GM21526 (cell line): Measurements from ENCODE around the gene ZNF692.
"Not testable (repeated sequence)": the region's sequence is repeated elsewhere in the genome, so short reads cannot be mapped to it uniquely, and the experiment has no call there.

Experiments
- ATAC-seq: cut with Tn5 transposase; IDR thresholded peaks from one replicate; pipeline ENCODE4 v1.9.1; 2021; ENCODE audit warnings: moderate library complexity; ENCODE audit not compliant: unreplicated experiment, low FRiP score

Gene ZNF692, protein sequence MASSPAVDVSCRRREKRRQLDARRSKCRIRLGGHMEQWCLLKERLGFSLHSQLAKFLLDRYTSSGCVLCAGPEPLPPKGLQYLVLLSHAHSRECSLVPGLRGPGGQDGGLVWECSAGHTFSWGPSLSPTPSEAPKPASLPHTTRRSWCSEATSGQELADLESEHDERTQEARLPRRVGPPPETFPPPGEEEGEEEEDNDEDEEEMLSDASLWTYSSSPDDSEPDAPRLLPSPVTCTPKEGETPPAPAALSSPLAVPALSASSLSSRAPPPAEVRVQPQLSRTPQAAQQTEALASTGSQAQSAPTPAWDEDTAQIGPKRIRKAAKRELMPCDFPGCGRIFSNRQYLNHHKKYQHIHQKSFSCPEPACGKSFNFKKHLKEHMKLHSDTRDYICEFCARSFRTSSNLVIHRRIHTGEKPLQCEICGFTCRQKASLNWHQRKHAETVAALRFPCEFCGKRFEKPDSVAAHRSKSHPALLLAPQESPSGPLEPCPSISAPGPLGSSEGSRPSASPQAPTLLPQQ

DNA sequence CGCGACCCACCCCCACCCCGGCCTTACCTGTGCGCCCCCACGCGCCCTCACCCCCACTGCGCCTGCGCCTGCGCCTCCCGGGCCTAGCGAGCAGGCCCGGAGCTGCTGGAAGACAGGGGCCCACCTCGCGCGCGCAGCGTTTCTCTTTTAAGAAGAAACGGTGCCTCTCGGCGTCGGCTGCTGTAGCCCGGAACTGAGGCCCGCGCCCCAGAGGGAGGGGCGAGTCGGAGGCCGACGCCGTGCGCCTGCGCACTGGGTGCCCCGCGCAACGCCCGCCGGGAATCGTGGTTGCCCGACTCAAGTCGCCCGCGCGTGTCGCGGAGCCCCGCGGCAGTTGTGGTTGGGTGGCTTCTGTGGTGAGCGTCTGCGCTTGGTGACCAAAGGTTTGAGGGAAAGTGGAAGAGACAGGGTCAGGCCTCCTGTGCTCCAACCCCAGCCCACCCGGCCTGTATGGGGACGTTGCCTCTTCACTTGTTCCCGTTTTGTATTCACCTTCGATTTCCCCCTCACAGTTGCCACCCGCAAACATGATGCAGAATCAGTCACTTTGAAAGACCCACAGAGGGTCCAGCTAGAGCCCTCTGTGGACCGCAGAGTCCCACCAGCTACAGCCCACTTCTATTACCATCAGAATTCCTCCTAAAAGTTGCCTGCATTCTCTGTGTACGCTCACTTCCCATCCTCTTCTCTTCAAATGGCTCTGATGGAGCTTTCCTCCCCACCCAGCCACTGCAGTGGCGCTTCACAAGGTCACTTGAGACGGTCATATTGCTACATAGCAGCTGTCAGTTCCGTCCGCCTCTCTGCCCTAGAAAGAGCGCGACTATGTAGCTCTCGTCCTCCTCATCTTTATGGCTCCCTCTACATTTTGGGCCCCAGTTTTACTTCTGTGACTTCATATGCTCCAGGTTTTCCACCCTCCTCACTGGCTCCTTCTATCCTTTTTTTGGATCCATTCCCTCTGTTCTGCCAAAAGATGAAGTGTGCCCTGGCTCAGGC is at the start of gene ZNF692:
Gene ZNF692 (minus strand): TSS at position 195 of the 999 bp plus-strand sequence. CDS start 776 bp downstream, outside the sequence.
- peak; percentile 74 for ATAC-seq

DNA sequence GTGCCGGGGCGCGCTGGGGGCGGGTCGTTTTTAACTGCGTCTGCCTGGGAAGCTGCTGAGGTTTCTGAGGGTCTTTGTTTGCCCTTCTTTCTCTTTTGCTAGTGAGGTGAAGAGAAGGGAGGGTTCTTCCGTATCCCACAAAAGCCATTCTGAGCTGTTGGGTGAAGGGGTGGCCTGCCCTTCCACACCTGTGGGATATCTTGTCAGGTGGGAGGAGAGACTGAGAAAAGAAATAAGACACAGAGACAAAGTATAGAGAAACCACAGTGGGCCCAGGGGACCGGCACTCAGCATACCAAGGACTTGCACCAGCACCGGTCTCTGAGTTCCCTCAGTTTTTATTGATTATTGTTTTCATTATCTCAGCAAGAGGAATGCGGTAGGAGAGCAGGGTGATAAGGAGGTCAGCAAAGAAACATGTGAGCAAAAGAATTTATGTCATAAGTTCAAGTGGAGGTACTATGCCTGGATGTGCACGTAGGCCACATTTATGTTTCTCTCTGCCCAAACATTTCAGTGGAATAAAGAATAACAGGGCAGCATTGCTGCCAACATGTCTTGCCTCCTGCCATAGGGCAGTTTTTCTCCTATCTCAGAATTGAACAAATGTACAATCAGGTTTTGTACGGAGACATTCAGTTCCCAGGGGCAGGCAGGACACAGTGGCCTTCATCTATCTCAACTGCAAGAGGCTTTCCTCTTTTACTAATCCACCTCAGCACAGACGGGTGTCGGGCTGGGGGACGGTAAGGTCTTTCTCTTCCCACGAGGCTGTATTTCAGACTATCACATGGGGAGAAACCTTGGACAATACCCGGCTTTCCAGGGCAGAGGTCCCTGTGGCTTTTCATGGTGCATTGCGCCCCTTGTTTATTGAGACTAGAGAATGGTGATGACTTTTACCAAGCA is 48.1 kb upstream of the ZNF692 start:
- ATAC-seq, result peak; percentile 8

DNA sequence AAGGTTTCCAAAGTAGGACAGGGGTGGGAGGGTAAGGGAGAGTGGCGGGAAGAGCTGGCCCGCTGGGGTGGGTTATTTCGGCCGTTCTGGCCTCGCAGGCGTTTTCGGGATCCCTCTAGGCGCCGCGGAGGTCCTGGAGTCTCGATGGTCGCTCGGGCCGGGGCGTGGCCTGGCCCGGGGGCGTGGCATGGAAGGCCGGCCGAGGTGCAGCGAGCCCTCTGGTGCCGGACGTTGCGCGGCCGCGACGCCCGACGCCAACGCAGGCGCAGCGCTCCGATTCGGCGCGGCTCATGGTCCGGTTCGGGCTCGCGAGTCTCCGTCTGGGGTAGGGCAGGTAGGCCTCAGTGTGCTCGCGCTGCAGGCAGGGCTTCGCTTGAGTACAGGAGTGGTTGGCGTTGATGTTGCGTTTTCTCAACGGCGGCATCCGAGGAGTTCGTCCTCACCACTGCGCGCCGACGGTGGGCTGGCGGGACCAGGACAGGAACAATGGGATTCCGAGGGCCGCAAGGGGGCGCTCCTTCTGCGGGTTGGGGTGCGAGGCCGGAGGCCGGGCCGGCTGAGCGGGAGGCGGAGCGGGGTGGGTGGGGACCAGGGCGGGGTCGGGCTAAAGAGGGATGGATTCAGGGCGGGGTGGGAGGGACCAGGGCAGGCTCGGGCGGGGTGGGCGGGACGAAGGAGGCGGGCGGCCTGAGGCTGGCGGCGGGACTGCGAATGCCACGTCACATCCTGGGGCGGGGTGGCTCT is 47.3 kb upstream of the ZNF692 start, which contains the start of gene PGBD2:
Gene PGBD2 (plus strand): TSS at position 227 of the 744 bp plus-strand sequence. CDS start 7,628 bp downstream, outside the sequence.
- peak; percentile 95 for ATAC-seq

DNA sequence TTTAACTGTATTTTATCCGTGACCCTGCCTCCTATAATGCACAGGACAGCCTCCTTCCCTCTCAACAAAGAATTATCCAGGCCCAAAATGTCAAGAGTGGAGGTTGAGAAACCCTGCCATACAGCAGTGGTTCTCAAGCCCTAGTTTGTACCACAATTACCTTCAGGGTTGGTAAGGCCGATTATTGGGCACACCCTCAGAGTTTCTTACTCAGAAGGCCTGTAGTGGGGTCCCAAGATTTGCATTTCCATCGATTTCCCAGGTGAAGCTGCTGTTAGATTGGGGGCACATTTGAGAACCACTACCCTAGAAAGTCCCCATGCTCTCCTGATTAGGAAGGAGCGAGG is 46.8 kb upstream of the ZNF692 start:
- ATAC-seq, result no peak

DNA sequence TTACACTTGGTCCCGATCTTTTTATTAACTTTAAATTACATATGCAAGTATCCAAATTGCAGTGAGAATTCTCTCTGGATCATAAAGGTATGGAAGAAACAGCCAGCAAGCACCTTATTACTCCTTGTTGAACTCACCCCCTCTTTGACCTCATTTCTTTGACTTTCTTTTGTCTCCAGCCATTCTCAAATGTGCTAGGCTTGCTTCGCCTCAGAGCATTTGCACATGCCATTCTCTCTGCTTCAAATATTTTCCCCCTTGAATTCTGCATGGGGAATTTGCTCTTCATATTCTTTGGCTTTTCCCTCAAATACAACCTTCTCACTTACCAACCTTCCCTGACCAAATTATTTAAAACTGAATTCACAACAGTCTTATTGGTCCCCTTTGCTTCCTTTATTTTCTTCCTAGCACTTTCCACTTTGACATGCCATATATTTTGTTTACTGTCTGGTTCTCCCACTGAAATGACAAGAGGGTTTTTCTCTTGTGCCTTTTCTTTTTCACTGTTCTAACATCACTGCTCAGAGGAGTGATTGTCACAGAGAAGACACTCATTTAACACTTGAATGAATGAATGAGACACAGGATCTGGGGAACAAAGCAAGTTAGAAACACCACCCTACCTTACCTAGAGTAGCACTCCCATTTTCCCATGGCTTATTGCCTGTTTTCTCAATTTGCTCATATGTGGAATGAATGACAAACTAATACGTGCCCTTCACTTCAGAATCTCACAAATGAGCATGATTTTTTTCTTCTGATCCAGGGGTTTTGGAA is 45.7 kb upstream of the ZNF692 start:
- no peak for ATAC-seq

DNA sequence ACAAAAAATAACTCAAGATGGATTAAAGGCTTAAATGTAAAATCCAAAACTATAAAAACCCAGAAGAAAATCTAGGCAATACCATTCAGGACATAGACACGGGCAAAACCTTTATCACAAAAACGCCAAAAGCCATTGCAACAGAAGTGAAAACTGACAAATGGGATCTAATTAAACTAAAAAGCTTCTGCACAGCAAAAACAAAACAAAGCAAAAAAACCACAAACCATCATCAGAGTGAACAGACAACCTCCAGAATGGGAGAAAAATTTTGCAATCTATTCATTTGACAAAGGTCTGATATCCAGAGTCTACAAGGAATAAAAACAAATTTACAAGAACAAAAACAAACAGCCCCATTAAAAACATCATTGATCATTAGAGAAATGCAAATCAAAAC is 42.7 kb upstream of the ZNF692 start:
- ATAC-seq, result no peak

DNA sequence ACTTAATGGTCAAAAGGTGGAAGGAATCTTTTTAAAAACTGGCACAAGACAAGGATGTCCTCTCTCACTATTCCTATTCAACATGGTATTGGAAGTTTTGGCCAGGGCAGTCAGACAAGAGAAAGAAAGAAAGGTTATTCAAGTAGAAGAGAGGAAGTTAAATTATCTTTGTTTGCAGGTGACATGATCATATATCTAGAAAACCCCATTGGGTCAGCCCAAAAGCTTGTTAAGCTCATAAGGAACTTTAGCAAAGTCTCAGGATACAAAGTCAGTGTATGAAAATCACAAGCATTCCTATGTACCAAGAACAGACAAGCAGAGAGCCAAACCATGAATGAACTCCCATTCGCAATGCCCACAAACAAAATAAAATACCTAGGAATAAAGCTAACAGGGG is 41.8 kb upstream of the ZNF692 start:
- ATAC-seq, result no peak

DNA sequence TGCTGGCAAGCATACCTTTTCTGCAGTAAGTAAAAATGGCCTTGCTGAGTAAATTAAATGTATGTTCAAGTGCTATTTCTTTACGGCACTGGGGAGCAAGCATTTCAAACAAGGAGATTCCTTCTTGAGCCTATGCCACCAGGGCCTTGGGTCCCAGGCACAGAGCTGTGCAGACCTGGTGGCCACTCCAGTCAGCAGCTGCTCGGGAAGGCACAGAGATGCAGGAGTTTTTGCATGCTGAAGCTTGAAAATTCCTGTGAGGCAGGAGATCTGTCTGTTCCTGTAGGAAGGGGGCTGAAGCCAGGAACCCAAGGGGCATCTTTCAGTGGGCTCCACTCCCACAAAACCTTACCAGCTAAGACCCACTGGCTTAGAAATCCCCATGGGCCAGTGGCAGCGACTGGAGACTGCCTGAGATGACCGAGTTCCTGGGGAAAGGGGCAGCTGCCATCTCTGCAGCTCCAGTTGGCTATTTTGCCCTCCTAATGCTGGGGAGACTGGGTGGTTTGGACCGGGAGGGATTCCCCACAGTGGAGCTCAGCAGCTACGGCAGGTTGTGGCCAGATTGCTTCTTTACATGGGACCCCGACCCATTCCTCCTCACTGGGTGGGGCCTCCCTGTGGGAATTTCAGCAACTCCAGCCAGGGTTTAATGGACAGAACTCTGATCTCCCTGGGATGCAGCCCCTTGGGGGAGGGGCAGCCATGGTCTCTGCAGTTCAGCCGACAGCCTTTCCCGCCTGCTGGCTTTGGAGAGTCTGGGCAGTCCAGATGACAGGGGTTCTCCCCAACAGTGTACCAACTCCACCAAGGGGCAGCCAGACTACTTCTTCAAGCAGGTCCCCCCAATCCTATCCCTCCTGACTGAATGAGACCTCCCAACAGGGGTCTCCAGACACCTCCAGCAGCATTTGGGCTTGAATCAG is 38.8 kb upstream of the ZNF692 start:
- ATAC-seq, result no peak

DNA sequence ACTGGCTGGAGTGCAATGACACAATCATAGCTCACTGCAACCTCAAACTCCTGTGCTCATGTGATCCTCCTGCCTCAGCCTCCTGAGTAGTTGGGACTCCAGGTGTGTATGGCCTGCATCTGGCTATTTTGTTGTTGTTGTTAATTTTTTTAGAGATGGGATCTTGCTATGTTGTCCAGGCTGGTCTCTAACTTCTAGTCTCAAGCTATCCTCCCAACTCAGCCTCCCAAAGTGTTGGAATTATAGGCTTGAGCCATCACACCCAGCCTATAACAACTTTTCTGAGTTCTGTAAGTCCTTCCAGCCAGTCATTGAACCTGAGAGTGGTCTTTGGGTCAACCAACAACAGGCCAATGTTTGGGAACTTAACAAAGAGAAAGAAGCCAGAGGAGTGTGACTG is 36.0 kb upstream of the ZNF692 start:
- no peak for ATAC-seq

DNA sequence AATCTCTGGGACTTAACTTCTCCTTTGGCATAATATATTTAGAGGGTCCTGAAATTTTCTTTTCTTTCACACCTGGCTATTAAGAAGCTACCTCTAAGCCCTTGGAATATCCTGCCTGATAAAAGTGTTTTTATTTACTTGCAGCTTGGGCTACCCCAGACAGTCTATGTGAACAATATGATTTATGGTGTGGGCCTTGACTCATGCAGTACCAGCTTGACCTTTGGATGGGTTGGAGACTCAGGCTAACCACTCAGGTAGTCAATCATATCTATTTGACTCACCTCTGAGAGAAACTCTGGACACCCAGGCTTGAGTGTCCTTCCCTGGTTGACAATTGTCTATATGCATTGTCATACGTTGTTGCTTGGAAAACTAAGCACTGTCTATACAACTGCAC is 33.7 kb upstream of the ZNF692 start:
- ATAC-seq, result no peak

DNA sequence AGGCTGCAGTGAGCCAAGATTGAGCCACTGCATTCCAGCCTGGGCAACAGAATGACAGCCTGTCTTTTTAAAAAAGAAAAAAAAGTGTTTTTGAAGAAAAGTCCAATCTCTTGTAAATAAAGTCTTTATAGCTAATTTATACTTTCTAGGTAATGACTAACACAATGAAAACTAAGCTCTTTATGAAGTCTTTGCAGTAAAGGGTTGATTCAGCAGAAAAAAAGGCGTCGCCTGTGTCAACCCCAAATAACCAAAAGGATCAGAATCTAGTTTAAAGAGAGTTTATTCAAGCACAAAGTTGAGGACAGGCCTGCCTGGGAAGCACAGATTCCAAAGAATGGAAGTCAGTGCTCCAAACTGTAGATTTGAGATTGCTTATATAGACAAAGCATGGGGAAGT is 32.9 kb upstream of the ZNF692 start:
- ATAC-seq, result no peak

DNA sequence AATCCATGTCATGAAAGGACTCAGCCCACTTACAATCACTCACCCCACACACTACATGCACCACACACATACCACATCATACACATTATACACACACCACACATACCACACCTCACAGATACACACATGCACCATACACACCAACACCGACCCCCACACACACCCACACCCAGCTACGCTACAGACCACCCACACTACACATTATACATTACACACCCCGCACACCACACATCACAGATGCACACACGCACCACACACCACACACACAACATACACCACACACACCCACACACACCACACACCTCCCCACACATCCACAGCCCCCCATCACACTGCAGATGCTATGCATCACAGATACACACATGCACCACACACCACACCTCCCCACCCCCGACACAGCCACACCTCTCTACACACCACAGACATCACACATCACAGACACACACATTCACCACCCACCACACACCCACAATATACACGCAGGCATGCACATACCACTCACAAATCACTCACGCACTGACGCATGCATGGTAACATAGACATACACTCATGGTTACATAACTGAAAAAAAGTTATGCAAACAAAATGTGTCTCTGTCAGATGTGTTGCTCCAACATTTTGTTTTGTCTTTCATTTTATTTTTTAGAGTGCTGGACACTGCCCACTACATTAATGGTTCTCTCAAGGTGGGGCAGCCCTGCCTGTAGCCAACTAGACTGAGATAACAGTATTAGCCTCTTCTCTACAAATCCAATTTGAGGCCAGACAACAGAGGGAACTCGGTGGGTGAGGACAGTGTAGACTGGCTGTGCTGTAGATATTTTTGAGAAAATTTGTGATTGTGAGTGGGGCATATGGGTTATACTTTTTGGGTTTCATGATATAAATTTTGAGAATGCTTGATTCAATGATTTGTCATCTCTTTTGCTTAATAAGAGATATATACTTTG is 31.9 kb upstream of the ZNF692 start:
- ATAC-seq, result no peak

DNA sequence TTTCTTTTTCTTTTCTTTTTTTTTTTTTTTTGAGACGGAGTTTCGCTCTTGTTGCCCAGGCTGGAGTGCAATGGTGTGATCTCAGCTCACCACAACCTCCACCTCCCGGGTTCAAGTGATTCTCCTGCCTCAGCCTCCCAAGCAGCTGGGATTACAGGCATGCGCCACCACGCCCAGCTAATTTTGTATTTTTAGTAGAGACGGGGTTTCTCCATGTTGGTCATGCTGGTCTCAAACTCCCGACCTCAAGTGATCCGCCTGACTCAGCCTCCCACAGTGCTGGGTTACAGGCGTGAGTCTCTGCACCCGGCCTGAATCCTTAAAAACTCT is 31.0 kb upstream of the ZNF692 start:
- not testable (repeated sequence) for ATAC-seq

DNA sequence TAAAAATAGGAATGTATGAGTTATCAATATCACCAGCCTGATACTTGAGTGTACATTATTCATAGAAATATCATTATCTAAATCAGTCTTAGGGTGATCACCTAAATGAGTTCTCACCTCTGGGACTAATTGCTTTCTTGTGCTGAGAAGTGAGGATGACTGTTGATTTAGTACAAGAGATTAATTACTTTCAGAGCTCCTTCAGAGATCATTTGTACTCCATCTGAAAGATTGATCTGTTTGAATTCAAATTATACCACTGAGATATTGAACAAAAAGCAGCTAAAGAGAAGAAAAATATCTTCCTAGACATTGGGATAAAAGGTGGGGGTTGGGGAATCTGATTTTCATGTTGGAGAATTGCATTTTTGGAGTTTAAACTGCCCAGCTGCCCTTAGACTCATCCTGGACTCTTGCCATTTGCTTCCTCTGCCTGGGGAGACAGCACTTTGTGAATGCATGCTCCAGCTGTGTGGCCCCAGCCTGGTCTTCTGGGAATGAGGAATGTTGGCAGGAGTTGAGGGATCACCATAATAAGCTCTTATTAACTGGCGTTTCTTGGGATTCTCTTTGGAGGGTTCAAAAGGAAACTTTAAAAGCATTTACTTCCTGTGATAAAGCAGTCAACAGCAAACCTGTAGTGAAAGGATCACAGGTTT is 27.5 kb upstream of the ZNF692 start:
- no peak for ATAC-seq

DNA sequence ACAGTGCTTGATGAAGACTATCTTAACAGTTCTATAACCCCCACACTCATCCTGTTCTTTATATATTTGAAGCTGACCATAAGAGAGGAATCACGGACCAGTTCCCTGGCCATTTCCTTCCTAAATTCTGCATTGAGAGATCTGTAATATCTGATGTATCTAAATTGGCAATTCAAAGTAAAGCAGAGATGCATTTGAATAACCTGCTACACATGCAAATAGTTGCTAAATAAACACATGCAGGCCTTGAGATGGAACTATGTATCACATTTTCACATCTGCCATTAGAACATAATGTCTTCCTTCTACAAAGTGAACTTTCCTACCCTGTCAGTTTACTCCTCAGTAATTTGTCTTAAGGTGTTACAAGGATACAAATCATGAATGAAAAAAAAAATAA is 26.8 kb upstream of the ZNF692 start:
- no peak for ATAC-seq

DNA sequence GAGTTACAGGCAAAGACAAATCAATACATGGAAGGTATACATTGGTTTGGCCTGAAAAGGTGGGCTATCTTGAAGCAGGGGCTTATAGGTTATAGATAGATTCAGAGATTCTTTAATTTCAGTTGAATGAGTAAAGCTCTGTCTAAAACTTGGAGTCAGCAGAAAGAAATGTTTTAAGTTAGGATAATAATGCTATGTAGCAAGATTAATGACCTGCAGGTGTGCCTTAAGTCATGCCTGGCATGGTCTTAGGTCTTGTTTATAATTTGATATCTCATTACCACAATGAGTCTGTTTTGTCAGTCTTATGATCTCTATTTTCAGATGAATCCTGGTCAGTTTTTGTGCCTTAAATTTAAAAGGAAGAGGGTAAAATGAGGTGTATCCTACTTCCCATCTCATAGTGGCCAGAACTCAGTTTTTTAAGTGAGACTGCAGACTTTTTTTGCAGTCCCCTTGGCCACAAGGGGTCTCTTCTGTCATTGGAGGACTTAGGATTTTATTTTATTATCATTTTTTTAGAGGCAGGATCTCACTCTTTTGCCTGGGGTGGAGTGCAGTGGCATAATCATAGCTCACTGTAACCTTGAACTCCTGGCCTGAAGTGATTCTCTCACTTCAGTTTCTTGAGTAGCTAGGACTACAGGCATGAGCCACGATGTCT is 25.9 kb upstream of the ZNF692 start:
- no peak for ATAC-seq
